ENCODE results near the gene MISP3. TPM values are rescaled to one million over a fixed set of nuclear protein-coding genes. Genes with fewer than 3 reads are reported as not detected.

MISP3 gene
- total RNA-seq, 5 donors from 2014 or later (not counting 1 experiment from before 2014, with no cell fraction given) = 0.28 to 2.0 (median 1.1) TPM

GRCh38 chr19:14054721-14055120, 17.9 kb upstream of the MISP3 start:
- H3K9me3 Mint-ChIP-seq = no peaks in the 10 kb centered on the region
- Histone ChIP-seq H3K36me3 (ENCODE audit: control insufficient read depth in 2 of 2, extremely low read depth in 1 of 2, insufficient read depth in 1 of 2, low read length in 1 of 2) (peaks cover 16 to 34% of the 10 kb centered on the region in 2 donors), H3K9me3 (no peaks in the 10 kb centered on the region), H3K4me1 (ENCODE audit: control insufficient read depth in 1 of 2, extremely low read depth in 1 of 2, insufficient read depth in 2 of 2, low read length in 2 of 2) (peaks cover 3 to 23% of the 10 kb centered on the region in 2 experiments), H3K27ac (ENCODE audit: low read length) (no peak overlapping the region), H3K27me3 (replicated peaks in 1 of 2; ENCODE audit: control insufficient read depth in 2 of 2, extremely low read depth in 1 of 2, insufficient read depth in 2 of 2, low read length in 1 of 2) (peaks cover 3 to 33% of the 10 kb centered on the region in 2 experiments), H3K4me3 (ENCODE audit: control insufficient read depth in 1 of 2, extremely low read depth in 1 of 2, low read length in 1 of 2) (no peak overlapping the region)
- DNase-seq (no peak), ATAC-seq (replicated peaks in 1 of 4) (peak in 1 of 4 experiments; percentile 16)
- peaks cover 23% of the 10 kb centered on the region for H3K36me3 Mint-ChIP-seq
- ChIA-PET CTCF (no interaction called here), POLR2A (no interaction called here)
- no peak overlapping the region for H3K27ac Mint-ChIP-seq
- WGBS (ENCODE audit: insufficient coverage) = 30% methylated on average over 6 of the region's 11 CpGs
- no peak overlapping the region for H3K4me3 Mint-ChIP-seq
- peaks cover 17 to 20% of the 10 kb centered on the region in 2 donors for H3K27me3 Mint-ChIP-seq
- peaks cover 14 to 32% (median 22%) of the 10 kb centered on the region in 3 donors for H3K4me1 Mint-ChIP-seq

DNA sequence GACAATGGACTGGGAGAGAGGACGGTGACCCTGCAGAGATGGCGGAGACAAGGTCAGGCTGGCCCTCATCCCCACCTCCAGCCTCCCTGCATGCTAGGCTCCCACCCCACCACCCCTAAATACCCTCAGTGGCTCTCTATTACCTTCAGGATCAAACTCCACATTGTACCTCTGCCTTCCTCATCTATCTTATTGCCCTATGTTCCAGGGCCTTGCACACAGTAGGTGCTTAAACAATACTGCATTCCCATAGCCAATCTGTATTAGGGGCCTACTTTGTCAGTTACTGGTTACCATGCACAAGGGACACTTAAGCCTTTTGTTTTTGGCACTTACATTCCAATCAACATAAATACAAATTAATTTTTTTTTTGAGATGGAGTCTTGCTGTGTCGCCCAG, 17.2 kb upstream of the MISP3 start:
- POLR2A ChIA-PET = no interaction called here
- 95% methylated on average over 3 of the region's 3 CpGs for WGBS (ENCODE audit: insufficient coverage)
- H3K36me3 Mint-ChIP-seq = peaks cover 17% of the 10 kb centered on the region
- H3K27ac Mint-ChIP-seq = no peak overlapping the region
- CTCF ChIA-PET = no interaction called here
- H3K4me1 ChIP-seq (ENCODE audit: control insufficient read depth in 1 of 2, extremely low read depth in 1 of 2, insufficient read depth in 2 of 2, low read length in 2 of 2) = peaks cover 3 to 24% of the 10 kb centered on the region in 2 experiments
- peaks cover 14 to 28% of the 10 kb centered on the region in 2 donors for H3K36me3 ChIP-seq (ENCODE audit: control insufficient read depth in 2 of 2, extremely low read depth in 1 of 2, insufficient read depth in 1 of 2, low read length in 1 of 2)
- H3K4me3 ChIP-seq (ENCODE audit: control insufficient read depth in 1 of 2, extremely low read depth in 1 of 2, low read length in 1 of 2) = no peak overlapping the region
- no peaks in the 10 kb centered on the region for H3K9me3 Mint-ChIP-seq
- peak in 1 of 4 experiments; percentile 5 for ATAC-seq (replicated peaks in 1 of 4)
- no peak for DNase-seq
- H3K4me1 Mint-ChIP-seq = peaks cover 14 to 32% (median 23%) of the 10 kb centered on the region in 3 donors
- H3K27me3 Mint-ChIP-seq = peaks cover 19 to 23% of the 10 kb centered on the region in 2 donors
- peaks cover 4 to 40% of the 10 kb centered on the region in 2 experiments for H3K27me3 ChIP-seq (replicated peaks in 1 of 2; ENCODE audit: control insufficient read depth in 2 of 2, extremely low read depth in 1 of 2, insufficient read depth in 2 of 2, low read length in 1 of 2)
- H3K4me3 Mint-ChIP-seq = no peak overlapping the region
- no peak overlapping the region for H3K27ac ChIP-seq (ENCODE audit: low read length)
- no peaks in the 10 kb centered on the region for H3K9me3 ChIP-seq

DNA sequence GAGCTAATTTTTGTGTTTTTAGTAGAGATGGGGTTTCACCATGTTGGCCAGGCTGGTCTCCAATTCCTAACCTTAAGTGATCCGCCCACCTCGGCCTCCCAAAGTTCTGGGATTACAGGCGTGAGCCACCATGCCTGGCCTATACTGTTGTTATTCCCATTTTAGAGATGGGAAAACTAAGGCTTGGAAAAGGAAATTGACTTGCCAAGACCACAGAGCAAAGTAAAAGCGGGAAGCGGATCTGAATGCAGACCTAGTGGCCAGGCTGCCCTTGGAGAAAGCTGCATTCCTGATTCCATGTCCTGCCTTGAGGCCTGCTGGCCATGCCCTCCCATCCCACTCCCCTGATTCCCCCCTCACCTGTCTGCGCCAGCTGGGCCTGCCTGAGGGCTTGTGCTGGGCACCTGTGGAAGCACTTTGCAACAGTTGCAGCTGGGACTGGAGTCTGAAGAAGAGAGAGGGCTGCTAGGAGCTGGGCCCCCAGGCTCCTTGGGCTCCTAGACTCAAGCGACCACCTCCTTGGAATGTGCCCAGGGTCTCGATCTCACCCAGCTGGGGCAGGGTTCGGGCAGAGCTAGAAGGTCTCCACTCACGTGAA, 16.4 kb upstream of the MISP3 start:
- no peaks in the 10 kb centered on the region for H3K9me3 ChIP-seq
- ChIA-PET POLR2A (no interaction called here), CTCF (interaction anchor here in 1 of 2 donors (0.6 kb wide), 1 partner anchor 147 kb away, joined by 4 read pairs; no protein-coding TSS in a partner anchor)
- Mint-ChIP-seq H3K36me3 (peaks cover 15% of the 10 kb centered on the region), H3K4me1 (peaks cover 14 to 32% (median 23%) of the 10 kb centered on the region in 3 donors), H3K27me3 (peaks cover 19 to 26% of the 10 kb centered on the region in 2 donors), H3K9me3 (no peaks in the 10 kb centered on the region), H3K4me3 (peak overlapping the region in 2 of 3 donors; percentile 31 to 75), H3K27ac (no peak overlapping the region)
- ATAC-seq (replicated peaks in 1 of 4) (no peak), DNase-seq (no peak)
- H3K4me1 ChIP-seq (ENCODE audit: control insufficient read depth in 1 of 2, extremely low read depth in 1 of 2, insufficient read depth in 2 of 2, low read length in 2 of 2) = peaks cover 3 to 24% of the 10 kb centered on the region in 2 experiments
- H3K27me3 ChIP-seq (replicated peaks in 1 of 2; ENCODE audit: control insufficient read depth in 2 of 2, extremely low read depth in 1 of 2, insufficient read depth in 2 of 2, low read length in 1 of 2) = peaks cover 4 to 47% of the 10 kb centered on the region in 2 experiments
- 97% methylated on average over 8 of the region's 10 CpGs for WGBS (ENCODE audit: insufficient coverage)
- peaks cover 14 to 21% of the 10 kb centered on the region in 2 donors for H3K36me3 ChIP-seq (ENCODE audit: control insufficient read depth in 2 of 2, extremely low read depth in 1 of 2, insufficient read depth in 1 of 2, low read length in 1 of 2)
- no peak overlapping the region for H3K4me3 ChIP-seq (ENCODE audit: control insufficient read depth in 1 of 2, extremely low read depth in 1 of 2, low read length in 1 of 2)
- no peak overlapping the region for H3K27ac ChIP-seq (ENCODE audit: low read length)

GRCh38 chr19:14056741-14057356, 15.7 kb upstream of the MISP3 start:
- Histone ChIP-seq H3K27ac (ENCODE audit: low read length) (no peak overlapping the region), H3K36me3 (ENCODE audit: control insufficient read depth in 2 of 2, extremely low read depth in 1 of 2, insufficient read depth in 1 of 2, low read length in 1 of 2) (peaks cover 12 to 14% of the 10 kb centered on the region in 2 donors), H3K4me3 (ENCODE audit: control insufficient read depth in 1 of 2, extremely low read depth in 1 of 2, low read length in 1 of 2) (no peak overlapping the region), H3K9me3 (no peaks in the 10 kb centered on the region), H3K4me1 (ENCODE audit: control insufficient read depth in 1 of 2, extremely low read depth in 1 of 2, insufficient read depth in 2 of 2, low read length in 2 of 2) (peaks cover 3 to 24% of the 10 kb centered on the region in 2 experiments), H3K27me3 (replicated peaks in 1 of 2; ENCODE audit: control insufficient read depth in 2 of 2, extremely low read depth in 1 of 2, insufficient read depth in 2 of 2, low read length in 1 of 2) (peaks cover 4 to 54% of the 10 kb centered on the region in 2 experiments)
- 48% methylated on average over 11 of the region's 19 CpGs for WGBS (ENCODE audit: insufficient coverage)
- no peak for ATAC-seq (replicated peaks in 1 of 4)
- H3K27ac Mint-ChIP-seq = no peak overlapping the region
- ChIA-PET CTCF (interaction anchor here (0.5 to 0.6 kb wide), 4 partner anchors 53 to 272 kb away, joined by 3 to 6 read pairs (median 4); no protein-coding TSS in a partner anchor), POLR2A (no interaction called here)
- H3K27me3 Mint-ChIP-seq = peaks cover 19 to 31% of the 10 kb centered on the region in 2 donors
- H3K4me1 Mint-ChIP-seq = peaks cover 14 to 32% (median 23%) of the 10 kb centered on the region in 3 donors
- DNase-seq = no peak
- H3K9me3 Mint-ChIP-seq = no peaks in the 10 kb centered on the region
- peak overlapping the region; percentile 31 to 75 (median 41) for H3K4me3 Mint-ChIP-seq
- H3K36me3 Mint-ChIP-seq = peaks cover 11% of the 10 kb centered on the region

DNA sequence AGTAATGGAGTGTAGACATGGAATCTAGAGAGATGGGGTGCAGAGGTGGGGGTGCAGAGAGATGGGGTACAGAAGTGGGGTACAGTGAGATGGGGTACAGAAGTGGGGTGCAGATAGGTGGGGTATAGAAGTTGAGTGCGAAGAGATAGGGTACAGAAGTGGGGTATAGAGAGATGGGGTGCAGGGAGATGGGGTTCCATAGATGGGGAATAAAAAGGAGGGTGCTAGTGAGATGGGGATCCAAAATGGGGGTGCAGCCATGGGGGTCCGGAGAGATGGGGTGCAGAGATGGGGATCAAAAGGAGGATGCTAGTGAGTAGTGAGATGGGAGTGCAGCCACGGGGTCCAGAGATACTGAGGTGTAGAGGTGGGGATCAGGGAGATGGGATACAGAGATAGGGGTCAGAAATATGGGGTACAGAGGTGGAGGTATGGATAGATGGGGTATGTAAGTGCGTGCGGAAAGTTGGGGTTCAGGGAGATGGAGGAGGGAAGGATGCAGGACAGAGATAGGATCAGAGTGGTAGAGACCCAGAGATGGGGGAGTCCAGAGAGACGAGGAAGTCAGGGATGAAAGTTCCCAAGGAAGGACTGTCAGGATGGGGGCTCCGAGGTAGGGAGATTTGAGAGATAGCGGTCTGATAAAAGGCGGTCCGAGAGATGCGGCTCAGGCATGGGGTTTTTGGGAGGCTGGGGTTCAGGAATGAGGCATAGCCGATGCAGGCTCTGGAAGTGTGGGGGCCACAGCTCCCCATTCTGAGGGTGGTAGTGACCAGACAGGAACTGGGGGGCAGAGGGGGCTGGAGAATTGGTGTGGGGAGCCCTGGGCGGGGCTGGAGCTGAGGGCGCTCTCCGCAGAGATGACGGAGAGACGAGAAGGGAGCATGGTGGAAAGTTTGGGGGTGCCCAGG, 14.1 kb upstream of the MISP3 start:
- ATAC-seq (replicated peaks in 1 of 4) = no peak
- Mint-ChIP-seq H3K4me1 (peaks cover 14 to 32% (median 23%) of the 10 kb centered on the region in 3 donors), H3K36me3 (no peaks in the 10 kb centered on the region), H3K27ac (peak overlapping the region in 1 of 2 donors; percentile 38), H3K4me3 (peak overlapping the region; percentile 57 to 75 (median 65)), H3K9me3 (no peaks in the 10 kb centered on the region), H3K27me3 (peaks cover 19 to 33% of the 10 kb centered on the region in 2 donors)
- Histone ChIP-seq H3K9me3 (no peaks in the 10 kb centered on the region), H3K4me3 (ENCODE audit: control insufficient read depth in 1 of 2, extremely low read depth in 1 of 2, low read length in 1 of 2) (no peak overlapping the region), H3K36me3 (ENCODE audit: control insufficient read depth in 2 of 2, extremely low read depth in 1 of 2, insufficient read depth in 1 of 2, low read length in 1 of 2) (peaks cover 0 to under 1% of the 10 kb centered on the region in 2 donors), H3K27ac (ENCODE audit: low read length) (no peak overlapping the region), H3K4me1 (ENCODE audit: control insufficient read depth in 1 of 2, extremely low read depth in 1 of 2, insufficient read depth in 2 of 2, low read length in 2 of 2) (peaks cover 3 to 24% of the 10 kb centered on the region in 2 experiments), H3K27me3 (replicated peaks in 1 of 2; ENCODE audit: control insufficient read depth in 2 of 2, extremely low read depth in 1 of 2, insufficient read depth in 2 of 2, low read length in 1 of 2) (peaks cover 4 to 61% of the 10 kb centered on the region in 2 experiments)
- no peak for DNase-seq
- POLR2A ChIA-PET = interaction anchor here in 1 of 2 donors (0.5 to 0.6 kb wide), 2 partner anchors 9 to 327 kb away, joined by 4 to 10 read pairs; no protein-coding TSS in a partner anchor
- CTCF ChIA-PET = interaction anchor here (0.6 to 1.7 kb wide), 10 partner anchors 10 to 126 kb away, joined by 3 to 6 read pairs (median 3); partner anchors contain the start of gene ASF1B (in 1 of the 2)
- WGBS (ENCODE audit: insufficient coverage) = 26% methylated on average over 16 of the region's 17 CpGs
